HepG2 (cell line): ENCODE results near the gene PPP1CC. TPM values are rescaled to one million over a fixed set of nuclear protein-coding genes. Genes with fewer than 3 reads are reported as not detected.
A peak's percentile ranks its signal among the peaks of the same experiment; 100 is the strongest.

Experiments used
- ATAC-seq: fragments of 200-7000 bp; cut with Tn5 transposase; 3 replicates; pipeline ENCODE4 v1.9.1; 2020; ENCODE audit warnings: mild to moderate bottlenecking, moderate library complexity
- BruUV-seq: library from RNA; stranded (reverse); fragments of 400-500 nt; replicated peaks from 2 replicates; lab custom pipeline; 2021; lab: Mats Ljungman, UMichigan
- CTCF ChIA-PET: fragments of 300-600 bp; formaldehyde crosslinking; extraction: SDS; loops from one replicate; lab custom pipeline; 2021; ENCODE audit warnings: low total read pairs, inconsistent platforms, low intra/inter-chr PET ratio; lab: Yijun Ruan, JAX
- POLR2A ChIA-PET: fragments of 350-600 bp; sonication (Branson Sonifier 250); formaldehyde crosslinking; loops from one replicate; lab custom pipeline; 2020; ENCODE audit warnings: antibody characterized with exemption, inconsistent platforms; lab: Yijun Ruan, JAX
- DNase-seq: peaks from one replicate; pipeline ENCODE4 v3.0.0-alpha.2; 2015; ENCODE audit warnings: low spot score
- FAIRE-seq: peaks from 3 replicates; lab custom pipeline; 2011; peaks lifted over from hg19 to GRCh38; lab: Jason Lieb, UNC
- H2AFZ ChIP-seq: one replicate; pipeline ENCODE4 v1.6.1; 2011; ENCODE audit warnings: low read length, inconsistent platforms
- H3K27ac ChIP-seq: fragments of 300-600 bp; 3 replicates; pipeline ENCODE4 v1.8.0; 2011; ENCODE audit warnings: mixed run types, mild to moderate bottlenecking, mixed read lengths, low read length, inconsistent platforms; ENCODE audit not compliant: insufficient read depth; ENCODE audit errors: extremely low read length
- H3K27me3 ChIP-seq, 2 experiments: fragments of 200-600 bp in 1 of 2; 2 replicates in 1 of 2; 3 replicates in 1 of 2; pipeline versions ENCODE4 v1.6.0 to v1.8.0; 2011; ENCODE audit warnings: low read length in 2 of 2, mild to moderate bottlenecking in 2 of 2, moderate library complexity in 2 of 2, inconsistent platforms in 1 of 2; ENCODE audit not compliant: insufficient read depth in 2 of 2, control insufficient read depth in 1 of 2
- H3K36me3 ChIP-seq, 2 experiments: fragments of 200-600 bp in 1 of 2; replicated peaks in 1 of 2; 2 replicates in 1 of 2; 3 replicates in 1 of 2; pipeline versions ENCODE4 v1.5.1 to v1.8.0; 2011; ENCODE audit warnings: low read length in 2 of 2, inconsistent platforms in 1 of 2; ENCODE audit not compliant: insufficient read depth in 2 of 2, control insufficient read depth in 1 of 2
- H3K4me1 ChIP-seq: 2 replicates; pipeline ENCODE4 v1.5.1; 2012; ENCODE audit warnings: low read length, inconsistent platforms; ENCODE audit not compliant: insufficient read depth
- H3K4me2 ChIP-seq: 2 replicates; pipeline ENCODE4 v1.6.0; 2011; ENCODE audit warnings: low read depth, low read length, inconsistent platforms
- H3K4me3 ChIP-seq, 3 experiments: fragments of 200-600 bp in 1 of 3; sonication (generic), shearing (Covaris generic) in 1 of 3; replicated peaks in 1 of 3; 2 replicates each; pipeline ENCODE4 v1.5.1; 2011 to 2016; ENCODE audit warnings: low read length in 3 of 3, inconsistent platforms in 2 of 3, low read depth in 2 of 3, mild to moderate bottlenecking in 2 of 3, control low read depth in 1 of 3, mixed read lengths in 1 of 3; ENCODE audit not compliant: insufficient read depth in 1 of 3
- H3K79me2 ChIP-seq: one replicate; pipeline ENCODE4 v1.6.1; 2011; ENCODE audit warnings: low read length, inconsistent platforms; ENCODE audit not compliant: insufficient read depth
- H3K9ac ChIP-seq: 2 replicates; pipeline ENCODE4 v1.6.0; 2011; ENCODE audit warnings: mild to moderate bottlenecking, low read depth, low read length, inconsistent platforms; ENCODE audit not compliant: insufficient read depth
- H3K9me3 ChIP-seq: 2 replicates; pipeline ENCODE4 v1.5.1; 2012; ENCODE audit warnings: mild to moderate bottlenecking, low read length
- H4K20me1 ChIP-seq: 2 replicates; pipeline ENCODE4 v1.6.0; 2011; ENCODE audit warnings: inconsistent platforms, mild to moderate bottlenecking, low read length, moderate library complexity; ENCODE audit not compliant: insufficient read depth
- PPARG ChIP-seq: conservative IDR thresholded peaks from 2 replicates; pipeline ENCODE4 v1.6.1; 2016; ENCODE audit warnings: missing biosample characterization, missing genetic modification reagents
- ZFP90 ChIP-seq: sonication (generic); formaldehyde crosslinking; IDR thresholded peaks from 2 replicates; pipeline ENCODE4 v1.8.0; 2022; ENCODE audit warnings: missing genetic modification reagents, mild to moderate bottlenecking, inconsistent platforms, borderline replicate concordance
- ZNF362 ChIP-seq: sonication (generic); formaldehyde crosslinking; IDR thresholded peaks from 2 replicates; pipeline ENCODE4 v1.4.0; 2020; ENCODE audit warnings: missing genetic modification reagents, mild to moderate bottlenecking, borderline replicate concordance
- ZNF567 ChIP-seq: sonication (generic); formaldehyde crosslinking; IDR thresholded peaks from 2 replicates; pipeline ENCODE4 v1.8.1; 2023; ENCODE audit warnings: mild to moderate bottlenecking, missing genetic modification reagents, borderline replicate concordance
- ZNF761 ChIP-seq: sonication (generic); formaldehyde crosslinking; conservative IDR thresholded peaks from 2 replicates; pipeline ENCODE4 v1.4.0; 2020; ENCODE audit warnings: mild to moderate bottlenecking, missing genetic modification reagents
- ZNF800 ChIP-seq: sonication (generic); formaldehyde crosslinking; IDR thresholded peaks from 2 replicates; pipeline ENCODE4 v1.4.0; 2020; ENCODE audit warnings: missing genetic modification reagents
- WGBS: methylation state at CpG from one replicate; pipeline ENCODE4 v1.1.6; 2017; ENCODE audit warnings: low lambda C conversion rate; 5-methylcytosine and 5-hydroxymethylcytosine counted together
- in situ Hi-C: cut with HindIII; loops from 2 replicates; pipeline ENCODE4 v1.10.0; 2017; ENCODE audit warnings: low pct_unique_long_range_greater_than_20kb; ENCODE audit not compliant: extremely low pct_ligation_motif_present
- intact Hi-C: fragments of 100-400 bp; cut with micrococcal nuclease; formaldehyde crosslinking; loops from one replicate; pipeline ENCODE4 v1.10.0; 2022; ENCODE audit not compliant: unreplicated experiment
- polyA plus RNA-seq, 8 experiments: library from polyadenylated mRNA; depleted of rRNA in 3 of 8; stranded (reverse) in 7 of 8; unstranded in 1 of 8; fragments of >200 nt; fragmentation: Illumina TruSeq in 4 of 8; extraction: Trizol in 4 of 8; gene quantifications; 2 replicates each; pipeline versions ENCODE4 v1.2.1 to v1.2.3, GENCODE V29; 2011 to 2016; ENCODE audit warnings: low read depth in 4 of 8, missing spikeins in 1 of 8, mixed read lengths in 1 of 8; ENCODE audit not compliant: insufficient read depth in 1 of 8
- total RNA-seq, 5 experiments: library from RNA; depleted of rRNA; stranded (reverse); fragments of >200 nt; fragmentation: Illumina TruSeq; extraction: Trizol; gene quantifications; 2 replicates each; pipeline ENCODE4 v1.2.3, GENCODE V29; 2016; ENCODE audit warnings: low read depth in 1 of 5

The PPP1CC gene
- total and polyA plus RNA-seq, 2 of the 13 experiments (the other 11 are each of a cell fraction or from before 2014, with no cell fraction given): 178 to 187 TPM

- Histone ChIP-seq H3K9ac (no peak overlapping the region), H3K4me2 (0 out of 2 replicates have a peak overlapping the region, but pooled peaks have one; percentile 23), H3K27me3 (no peaks in the 10 kb centered on the region), H3K27ac (no peak overlapping the region), H4K20me1 (peaks cover 85% of the 10 kb centered on the region), H3K9me3 (no peaks in the 10 kb centered on the region), H2AFZ (no peak overlapping the region), H3K79me2 (peaks cover 78% of the 10 kb centered on the region), H3K4me1 (peaks cover 89% of the 10 kb centered on the region), H3K4me3 (no peak overlapping the region), H3K36me3 (peaks cover 15 to 63% of the 10 kb centered on the region in 2 experiments)
- ATAC-seq: peak; percentile 39; the same call in 2 of the 3 replicates
- DNase-seq: no peak
- BruUV-seq: no TSS peak
- CTCF ChIA-PET: no interaction called here
- 66% methylated on average over 5 of the region's 5 CpGs for WGBS
- in situ Hi-C loops: no loop called here
- FAIRE-seq: no peak
- intact Hi-C loops: no loop called here
- TF ChIP-seq ZFP90 (CRISPR knock-in tag) (no peak), PPARG (0 out of 2 replicates have a peak, but pooled peaks have one; percentile 38), ZNF761 (CRISPR knock-in tag) (no peak), ZNF567 (CRISPR knock-in tag) (no peak), ZNF362 (CRISPR knock-in tag) (peak; percentile 51; the same call in 1 of the 2 replicates), ZNF800 (no peak)
- POLR2A ChIA-PET: interaction anchor here (0.6 to 1.1 kb wide), 2 partner anchors 10 to 19 kb away, joined by 4 to 5 read pairs; partner anchors contain the start of gene PPP1CC
Measured at GRCh38 chr12:110733089-110733715, 9.5 kb downstream of the PPP1CC start.
